Esophagus muscularis mucosa (tissue), 2 donors: Measurements from ENCODE around the gene BEND6.

ENCODE experiments used
- POLR2A ChIP-seq: fragments of 450-650 bp; IDR thresholded peaks from one replicate; pipeline ENCODE4 v1.6.1; 2017; ENCODE audit warnings: antibody characterized with exemption, moderate library complexity, mild to moderate bottlenecking, low read depth
- POLR2AphosphoS5 ChIP-seq, 2 donors: sonication (generic); formaldehyde crosslinking; IDR thresholded peaks; one replicate each; pipeline ENCODE4 v1.6.1; 2017; ENCODE audit warnings: antibody characterized with exemption in 2 of 2

DNA sequence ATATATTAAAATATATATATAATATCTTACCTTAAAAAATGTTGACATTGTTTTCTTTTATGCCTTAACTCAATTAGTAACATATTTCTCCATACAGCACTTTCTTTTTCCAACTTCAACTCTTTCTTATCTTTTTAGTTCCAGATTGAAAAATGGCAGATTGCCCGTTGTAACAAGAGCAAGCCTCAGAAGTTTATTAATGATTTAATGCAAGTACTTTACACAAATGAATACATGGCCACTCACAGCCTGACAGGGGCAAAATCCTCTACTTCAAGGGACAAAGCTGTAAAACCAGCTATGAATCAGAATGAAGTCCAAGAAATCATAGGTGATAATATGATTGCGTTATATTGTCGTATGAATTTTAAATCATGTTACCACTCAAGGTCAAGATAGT is 62.2 kb downstream of the BEND6 start:
- TF ChIP-seq POLR2AphosphoS5 (IDR thresholded peaks at IDR 0.05) (no peak), POLR2A (no peak)
